HG02884 (cell line): ENCODE data around the gene GCC2.
A peak's percentile ranks its signal among the peaks of the same experiment; 100 is the strongest.
"Not testable (repeated sequence)": the region's sequence is repeated elsewhere in the genome, so short reads cannot be mapped to it uniquely, and the experiment has no call there.

ENCODE experiments used
- ATAC-seq: cut with Tn5 transposase; IDR thresholded peaks from one replicate; pipeline ENCODE4 v1.9.1; 2021; ENCODE audit warnings: mild to moderate bottlenecking, moderate library complexity; ENCODE audit not compliant: unreplicated experiment

GCC2 gene

GRCh38 chr2:108436976-108437375, 12.0 kb upstream of the GCC2 start:
- no peak for ATAC-seq

GRCh38 chr2:108441712-108442111, 7.3 kb upstream of the GCC2 start:
- ATAC-seq, result no peak

- no peak for ATAC-seq
Observed at GRCh38 chr2:108444941-108445840, 3.8 kb upstream of the GCC2 start.

- no peak for ATAC-seq
Observed at GRCh38 chr2:108446703-108447102, 2.3 kb upstream of the GCC2 start.

GRCh38 chr2:108447947-108448677, 894 bp upstream of the GCC2 start:
- no peak for ATAC-seq

GRCh38 chr2:108449410-108450130, 564 bp downstream of the GCC2 start:
- peak; percentile 27 for ATAC-seq

GRCh38 chr2:108450863-108451262, 1.9 kb downstream of the GCC2 start:
- no peak for ATAC-seq

GRCh38 chr2:108451976-108452375, 3.0 kb downstream of the GCC2 start:
- no peak for ATAC-seq

- ATAC-seq, result not testable (repeated sequence)
Observed at GRCh38 chr2:108453530-108453929, 4.5 kb downstream of the GCC2 start.

- no peak for ATAC-seq
Observed at GRCh38 chr2:108454440-108454839, 5.4 kb downstream of the GCC2 start.

GRCh38 chr2:108455571-108455970, 6.6 kb downstream of the GCC2 start:
- ATAC-seq, result no peak

GRCh38 chr2:108458082-108458481, 9.1 kb downstream of the GCC2 start:
- no peak for ATAC-seq

GRCh38 chr2:108459441-108459840, 10.4 kb downstream of the GCC2 start:
- no peak for ATAC-seq

GRCh38 chr2:108460345-108461037, 11.5 kb downstream of the GCC2 start:
- ATAC-seq, result peak; percentile 88

GRCh38 chr2:108477099-108477498, 28.1 kb downstream of the GCC2 start:
- ATAC-seq, result no peak

- no peak for ATAC-seq
Observed at GRCh38 chr2:108485253-108485652, 36.2 kb downstream of the GCC2 start.

GRCh38 chr2:108490506-108491122, 41.6 kb downstream of the GCC2 start:
- no peak for ATAC-seq

GRCh38 chr2:108491848-108492247, 42.8 kb downstream of the GCC2 start:
- no peak for ATAC-seq

- no peak for ATAC-seq
Observed at GRCh38 chr2:108492364-108492763, 43.4 kb downstream of the GCC2 start.

GRCh38 chr2:108496167-108496566, 47.2 kb downstream of the GCC2 start:
- ATAC-seq, result not testable (repeated sequence)
